GM10266 (cell line): Measurements from ENCODE around the gene CEACAM19.

Experiments
- DNase-seq: peaks from one replicate; pipeline ENCODE4 v3.0.0; 2012; ENCODE audit errors: extremely low spot score
- TF ChIP-seq, protein P1 (sequence below): IDR thresholded peaks from 2 replicates; pipeline ENCODE4 v1.5.1; 2012; ENCODE audit warnings: mild to moderate bottlenecking, low read depth; ENCODE audit not compliant: control insufficient read depth, insufficient read depth; ENCODE audit errors: missing control alignments

The CEACAM19 gene

DNA sequence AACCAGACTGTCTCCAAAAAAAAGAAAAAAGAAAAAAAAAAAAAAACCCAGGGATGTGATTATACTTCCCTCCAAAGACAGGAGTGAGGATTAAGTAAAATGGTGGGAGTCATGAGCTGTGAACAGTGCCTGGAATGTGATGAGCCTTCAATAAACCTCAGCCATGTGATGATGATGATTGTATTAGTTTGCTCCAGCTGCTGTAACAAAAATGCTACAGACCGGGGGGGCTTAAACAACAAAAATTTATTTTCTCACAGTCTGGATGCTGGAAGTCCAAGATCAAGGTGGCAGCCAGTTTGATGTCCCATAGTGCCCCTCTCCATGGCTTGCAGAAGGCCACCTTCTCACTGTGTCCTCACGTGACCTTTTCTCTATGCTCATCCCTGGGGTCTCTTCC is 36.5 kb upstream of the CEACAM19 start:
- TF ChIP-seq, protein P1, sequence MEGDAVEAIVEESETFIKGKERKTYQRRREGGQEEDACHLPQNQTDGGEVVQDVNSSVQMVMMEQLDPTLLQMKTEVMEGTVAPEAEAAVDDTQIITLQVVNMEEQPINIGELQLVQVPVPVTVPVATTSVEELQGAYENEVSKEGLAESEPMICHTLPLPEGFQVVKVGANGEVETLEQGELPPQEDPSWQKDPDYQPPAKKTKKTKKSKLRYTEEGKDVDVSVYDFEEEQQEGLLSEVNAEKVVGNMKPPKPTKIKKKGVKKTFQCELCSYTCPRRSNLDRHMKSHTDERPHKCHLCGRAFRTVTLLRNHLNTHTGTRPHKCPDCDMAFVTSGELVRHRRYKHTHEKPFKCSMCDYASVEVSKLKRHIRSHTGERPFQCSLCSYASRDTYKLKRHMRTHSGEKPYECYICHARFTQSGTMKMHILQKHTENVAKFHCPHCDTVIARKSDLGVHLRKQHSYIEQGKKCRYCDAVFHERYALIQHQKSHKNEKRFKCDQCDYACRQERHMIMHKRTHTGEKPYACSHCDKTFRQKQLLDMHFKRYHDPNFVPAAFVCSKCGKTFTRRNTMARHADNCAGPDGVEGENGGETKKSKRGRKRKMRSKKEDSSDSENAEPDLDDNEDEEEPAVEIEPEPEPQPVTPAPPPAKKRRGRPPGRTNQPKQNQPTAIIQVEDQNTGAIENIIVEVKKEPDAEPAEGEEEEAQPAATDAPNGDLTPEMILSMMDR: no peak
- DNase-seq: no peak

DNA sequence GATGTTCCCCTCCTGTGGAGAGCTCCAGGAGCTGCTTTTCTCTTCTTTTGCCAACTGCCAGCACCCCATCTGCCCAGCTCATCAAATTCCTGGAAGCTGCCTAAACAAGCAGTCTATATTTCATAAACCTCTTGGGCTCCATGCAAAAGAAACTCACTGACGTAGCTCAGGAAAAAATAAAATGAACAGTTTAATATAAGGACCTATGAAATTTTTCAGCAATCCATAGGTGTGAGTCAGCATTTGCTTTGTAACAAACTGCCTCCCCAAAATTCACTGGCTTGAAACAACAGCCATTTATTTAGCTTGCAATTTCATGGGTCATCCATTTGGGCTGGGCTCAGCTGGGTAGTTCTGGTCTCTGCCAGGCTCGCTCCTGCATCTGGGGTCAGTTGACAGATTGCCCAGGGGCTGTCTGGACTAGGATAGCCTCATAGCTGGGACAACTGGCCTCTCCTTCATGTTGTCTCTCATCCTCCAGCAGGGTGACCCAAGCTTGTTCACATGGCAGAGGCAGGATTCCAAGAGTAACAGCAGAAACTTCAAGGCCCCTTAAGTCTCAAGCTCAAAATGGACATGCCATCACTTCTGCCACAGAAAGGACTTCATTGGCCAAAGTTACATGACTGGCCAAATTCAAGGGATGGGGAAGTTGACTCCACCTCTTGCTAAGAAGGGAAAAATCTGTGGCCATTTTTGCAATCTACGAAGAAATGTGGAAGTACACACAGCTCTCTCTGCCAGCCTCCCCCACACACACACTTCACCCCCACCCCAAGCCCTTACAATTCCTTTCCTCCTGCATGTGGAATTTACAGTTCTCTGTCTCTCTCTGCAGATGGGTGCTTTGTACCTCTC is 35.5 kb upstream of the CEACAM19 start:
- no peak for DNase-seq
- TF ChIP-seq, protein P1: no peak

DNA sequence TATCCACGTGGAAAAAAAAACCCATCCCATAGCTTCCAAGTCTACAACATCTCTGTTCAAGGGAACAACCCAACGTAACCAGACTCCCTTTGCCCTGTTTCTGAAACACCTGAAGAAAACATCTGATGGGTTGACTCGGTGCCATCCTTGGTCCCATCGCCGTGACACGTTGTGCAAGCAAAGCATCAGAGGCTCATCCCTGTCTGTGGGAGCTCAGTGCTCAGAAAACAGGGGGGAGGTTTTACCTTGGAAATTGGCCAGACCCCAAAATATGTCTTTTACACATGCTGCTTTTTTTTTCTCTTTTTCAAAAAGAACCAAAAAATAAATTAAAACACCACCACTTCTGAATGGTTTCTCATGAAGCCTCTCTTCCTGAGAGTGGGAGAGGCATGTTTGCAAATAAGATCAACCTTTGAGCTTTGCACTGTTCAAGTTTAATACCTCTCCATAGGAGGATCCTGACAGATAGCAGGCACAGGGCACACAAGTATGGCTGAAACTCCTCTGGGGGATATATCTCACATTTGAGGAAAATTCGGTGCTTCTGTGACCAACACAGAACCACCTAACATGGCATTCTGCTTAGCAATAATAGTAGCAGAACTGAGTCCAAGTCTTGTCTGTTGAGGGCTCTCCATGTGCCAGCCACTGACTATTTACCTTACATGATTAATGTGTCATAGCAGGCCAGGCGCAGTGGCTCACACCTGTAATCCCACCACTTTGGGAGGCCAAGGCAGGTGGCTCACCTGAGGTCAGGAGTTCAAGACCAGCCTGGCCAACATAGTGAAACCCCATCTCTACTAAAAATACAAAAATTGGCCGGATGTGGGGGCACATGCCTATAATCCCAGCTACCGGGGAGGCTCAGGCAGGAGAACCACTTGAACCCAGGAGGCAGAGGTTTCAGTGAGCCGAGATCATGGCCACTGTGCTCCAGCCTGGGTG is 34.6 kb upstream of the CEACAM19 start:
- no peak for DNase-seq
- TF ChIP-seq, protein P1: no peak

DNA sequence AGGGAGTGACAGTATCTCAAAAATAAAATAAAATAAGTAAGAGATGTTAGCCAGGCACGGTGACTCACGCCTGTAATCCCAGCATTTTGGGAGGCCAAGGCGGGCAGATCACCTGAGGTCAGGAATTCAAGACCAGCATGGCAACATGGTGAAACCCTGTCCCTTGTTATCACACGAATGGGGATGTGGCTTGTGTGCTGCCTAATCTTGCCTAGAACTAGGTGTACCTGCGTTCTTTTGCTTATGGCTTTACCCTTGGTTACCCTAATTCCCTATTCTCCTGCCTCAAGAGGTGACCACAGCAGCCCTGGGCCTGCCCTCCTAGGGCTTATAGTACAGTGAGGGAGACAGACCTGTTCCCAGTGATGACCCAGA is 33.9 kb upstream of the CEACAM19 start:
- DNase-seq: no peak
- TF ChIP-seq, protein P1: no peak

DNA sequence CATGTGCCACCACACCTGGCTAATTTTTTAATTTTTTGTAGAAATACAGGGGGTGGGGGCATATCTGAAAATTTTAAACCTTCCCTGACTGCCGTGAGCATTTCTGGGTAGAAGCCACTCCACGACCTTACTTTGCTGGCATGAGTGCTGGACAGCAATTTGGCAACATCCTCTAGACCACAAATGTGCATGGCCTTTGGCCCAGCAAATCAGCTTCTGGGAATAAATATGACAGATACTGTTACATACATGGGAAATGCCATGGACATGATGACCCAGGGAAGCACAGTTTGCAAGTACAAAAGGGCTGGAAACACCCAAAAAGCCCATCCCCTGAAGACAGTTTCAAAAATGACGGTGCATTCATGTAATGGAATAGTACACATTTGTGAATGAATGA is 30.8 kb upstream of the CEACAM19 start:
- TF ChIP-seq, protein P1: no peak
- no peak for DNase-seq

DNA sequence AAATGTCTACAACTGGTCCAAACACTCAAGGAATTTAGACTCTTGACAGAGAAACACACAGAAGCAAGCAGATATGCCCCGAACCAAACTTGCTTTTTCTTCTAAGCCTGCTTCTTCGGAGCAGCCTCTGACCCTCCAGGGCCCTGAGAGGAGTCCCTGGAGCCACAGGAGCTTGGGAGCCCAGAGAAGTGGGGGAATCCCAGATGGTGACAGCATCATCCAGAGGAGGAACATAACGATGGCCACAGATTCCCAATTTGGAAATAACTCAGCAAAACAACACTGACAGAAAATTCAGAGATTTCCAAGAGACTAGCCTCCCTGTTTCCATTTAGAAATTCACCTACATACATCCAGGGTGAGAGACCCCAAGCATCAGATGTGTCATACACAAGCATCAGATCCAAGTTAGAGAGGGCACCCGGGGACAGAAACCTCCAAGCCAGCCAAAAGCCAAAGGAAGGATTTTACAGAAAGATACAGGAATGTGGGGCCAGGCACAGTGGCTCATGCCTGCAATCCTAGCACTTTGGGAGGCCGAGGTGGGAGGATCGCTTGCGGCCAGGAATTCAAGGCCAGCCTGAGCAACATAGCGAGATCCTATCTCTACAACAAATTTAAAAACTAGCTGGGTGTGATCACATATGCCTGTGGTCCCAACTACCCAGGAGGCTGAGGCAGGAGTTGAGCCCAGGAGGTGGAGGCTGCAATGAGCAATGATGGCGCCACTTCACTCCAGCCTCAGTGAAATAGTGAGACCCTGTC is 29.6 kb upstream of the CEACAM19 start:
- TF ChIP-seq, protein P1: no peak
- DNase-seq: no peak
